NOMO-1 (cell line): ENCODE measurements around the gene PDS5A.
"Not testable (repeated sequence)": the region's sequence is repeated elsewhere in the genome, so short reads cannot be mapped to it uniquely, and the experiment has no call there.

Source experiments
- DNase-seq, 2 experiments: peaks; one replicate each; lab custom pipeline; 2025; ENCODE audit not compliant: unreplicated experiment in 2 of 2; lab: John Stamatoyannopoulos, UW

Gene PDS5A

GRCh38 chr4:39910064-39910463, 67.6 kb downstream of the PDS5A start:
- DNase-seq, result no peak

- DNase-seq, result no peak
Observed at GRCh38 chr4:39908284-39908683, 69.4 kb downstream of the PDS5A start.

GRCh38 chr4:39905656-39906055, 72.1 kb downstream of the PDS5A start:
- DNase-seq, result no peak

- not testable (repeated sequence) for DNase-seq
Observed at GRCh38 chr4:39905019-39905418, 72.7 kb downstream of the PDS5A start.

GRCh38 chr4:39900966-39901365, 76.7 kb downstream of the PDS5A start:
- no peak for DNase-seq

GRCh38 chr4:39899291-39899690, 78.4 kb downstream of the PDS5A start:
- DNase-seq, result no peak

GRCh38 chr4:39898015-39898414, 79.7 kb downstream of the PDS5A start:
- no peak for DNase-seq

GRCh38 chr4:39893693-39894072, 84.0 kb downstream of the PDS5A start:
- no peak for DNase-seq

GRCh38 chr4:39892988-39893692, 84.6 kb downstream of the PDS5A start:
- DNase-seq, result no peak

- DNase-seq, result no peak
Observed at GRCh38 chr4:39889226-39889625, 88.5 kb downstream of the PDS5A start.

- DNase-seq, result no peak
Observed at GRCh38 chr4:39888541-39888940, 89.2 kb downstream of the PDS5A start.

GRCh38 chr4:39883646-39884045, 94.1 kb downstream of the PDS5A start:
- DNase-seq, result no peak

- no peak for DNase-seq
Observed at GRCh38 chr4:39881789-39882188, 95.9 kb downstream of the PDS5A start.

- DNase-seq, result no peak
Observed at GRCh38 chr4:39877971-39878370, 99.7 kb downstream of the PDS5A start.

GRCh38 chr4:39873823-39874222, 103.9 kb downstream of the PDS5A start:
- no peak for DNase-seq

GRCh38 chr4:39865280-39865679, 112.4 kb downstream of the PDS5A start:
- DNase-seq, result no peak

GRCh38 chr4:39864391-39864790, 113.3 kb downstream of the PDS5A start:
- no peak for DNase-seq

- DNase-seq, result no peak
Observed at GRCh38 chr4:39860804-39861203, 116.9 kb downstream of the PDS5A start.

- no peak for DNase-seq
Observed at GRCh38 chr4:39855909-39856512, 121.7 kb downstream of the PDS5A start.

- no peak for DNase-seq
Observed at GRCh38 chr4:39852636-39853035, 125.1 kb downstream of the PDS5A start.

GRCh38 chr4:39850727-39851126, 127.0 kb downstream of the PDS5A start:
- no peak for DNase-seq

- no peak for DNase-seq
Observed at GRCh38 chr4:39846705-39847104, 131.0 kb downstream of the PDS5A start.

GRCh38 chr4:39846120-39846519, 131.6 kb downstream of the PDS5A start:
- no peak for DNase-seq
